Measurements from ENCODE around the gene ZNF311.
A peak's percentile ranks its signal among the peaks of the same experiment; 100 is the strongest.

Gene ZNF311

GRCh38 chr6:29019629-29020028 lies 14.5 kb upstream of the ZNF311 start:
- TF ChIP-seq CTCF (conservative IDR thresholded peaks at IDR 0.05) (no peak), ZFX (IDR thresholded peaks at IDR 0.05) (no peak)
- no peak overlapping the region for H3K27ac ChIP-seq

GRCh38 chr6:29017428-29017802 lies 12.3 kb upstream of the ZNF311 start:
- no peak overlapping the region for H3K27ac ChIP-seq
- TF ChIP-seq ZFX (IDR thresholded peaks at IDR 0.05) (no peak), CTCF (conservative IDR thresholded peaks at IDR 0.05) (peak; percentile 47)

GRCh38 chr6:29016559-29017427 lies 11.7 kb upstream of the ZNF311 start:
- TF ChIP-seq ZFX (IDR thresholded peaks at IDR 0.05) (no peak), CTCF (conservative IDR thresholded peaks at IDR 0.05) (peak; percentile 89)
- no peak overlapping the region for H3K27ac ChIP-seq

- no peak for TF ChIP-seq ZFX (IDR thresholded peaks at IDR 0.05)
- TF ChIP-seq CTCF (conservative IDR thresholded peaks at IDR 0.05) = no peak
- no peak overlapping the region for H3K27ac ChIP-seq
These were observed 9.9 kb upstream of the ZNF311 start for GRCh38 chr6:29014729-29015608.

GRCh38 chr6:29011276-29011734 lies 6.2 kb upstream of the ZNF311 start:
- TF ChIP-seq ZFX (IDR thresholded peaks at IDR 0.05) = no peak
- no peak for TF ChIP-seq CTCF (conservative IDR thresholded peaks at IDR 0.05)
- no peak overlapping the region for H3K27ac ChIP-seq

- no peak for TF ChIP-seq ZFX (IDR thresholded peaks at IDR 0.05)
These were observed 4.2 kb upstream of the ZNF311 start for GRCh38 chr6:29009358-29009757.

GRCh38 chr6:29008089-29008488 lies 3.0 kb upstream of the ZNF311 start:
- no peak overlapping the region for H3K27ac ChIP-seq

More at GRCh38 chr6:29009358-29009757, 4.2 kb upstream of the ZNF311 start:
- no peak overlapping the region for H3K27ac ChIP-seq

More at GRCh38 chr6:29008089-29008488, 3.0 kb upstream of the ZNF311 start:
- TF ChIP-seq ZFX (IDR thresholded peaks at IDR 0.05) (no peak), CTCF (conservative IDR thresholded peaks at IDR 0.05) (no peak)

Data from C4-2B (cell line).